HK-2 (cell line): ENCODE measurements around the gene TUBB2A.
"Not testable (repeated sequence)": the region's sequence is repeated elsewhere in the genome, so short reads cannot be mapped to it uniquely, and the experiment has no call there.

Source experiments
- DNase-seq: peaks from one replicate; pipeline ENCODE4 v3.0.0-alpha.2; 2018; ENCODE audit not compliant: unreplicated experiment

TUBB2A gene

GRCh38 chr6:3156184-3157130 lies 887 bp downstream of the TUBB2A start:
- not testable (repeated sequence) for DNase-seq

- DNase-seq: not testable (repeated sequence)
These were observed 1.9 kb downstream of the TUBB2A start for GRCh38 chr6:3155416-3155815.

GRCh38 chr6:3152689-3153088 lies 4.7 kb downstream of the TUBB2A start:
- DNase-seq: no peak

- DNase-seq: no peak
These were observed 5.7 kb downstream of the TUBB2A start for GRCh38 chr6:3151691-3152090.

GRCh38 chr6:3147914-3148757 lies 9.2 kb downstream of the TUBB2A start:
- no peak for DNase-seq

GRCh38 chr6:3144571-3144970 lies 12.8 kb downstream of the TUBB2A start:
- DNase-seq: no peak

- DNase-seq: no peak
These were observed 14.2 kb downstream of the TUBB2A start for GRCh38 chr6:3143158-3143557.

GRCh38 chr6:3142536-3142935 lies 14.8 kb downstream of the TUBB2A start:
- DNase-seq: no peak

GRCh38 chr6:3140201-3140600 lies 17.1 kb downstream of the TUBB2A start:
- no peak for DNase-seq

GRCh38 chr6:3139090-3139903 lies 18.0 kb downstream of the TUBB2A start:
- DNase-seq: peak; percentile 64

GRCh38 chr6:3138341-3138740 lies 19.0 kb downstream of the TUBB2A start:
- DNase-seq: no peak

- DNase-seq: not testable (repeated sequence)
These were observed 19.5 kb downstream of the TUBB2A start for GRCh38 chr6:3137873-3138272.

GRCh38 chr6:3137057-3137777 lies 20.1 kb downstream of the TUBB2A start:
- DNase-seq: peak; percentile 30

- no peak for DNase-seq
These were observed 20.9 kb downstream of the TUBB2A start for GRCh38 chr6:3136292-3137011.

GRCh38 chr6:3135668-3136291 lies 21.6 kb downstream of the TUBB2A start:
- DNase-seq: no peak

GRCh38 chr6:3133515-3133914 lies 23.8 kb downstream of the TUBB2A start:
- DNase-seq: no peak

- DNase-seq: no peak
These were observed 25.6 kb downstream of the TUBB2A start for GRCh38 chr6:3131695-3132094.

GRCh38 chr6:3128356-3129108 lies 28.8 kb downstream of the TUBB2A start:
- no peak for DNase-seq

- no peak for DNase-seq
These were observed 31.5 kb downstream of the TUBB2A start for GRCh38 chr6:3125815-3126214.
